ENCODE measurements around the gene TTC13. TPM values are rescaled to one million over a fixed set of nuclear protein-coding genes. Genes with fewer than 3 reads are reported as not detected.
A peak's percentile ranks its signal among the peaks of the same experiment; 100 is the strongest.

Gene TTC13
- total RNA-seq, 1 donor from 2014 or later: 23.8 TPM

GRCh38 chr1:230982696-230983095 lies 4.0 kb upstream of the TTC13 start:
- H3K9me3 Mint-ChIP-seq: no peaks in the 10 kb centered on the region
- no peak overlapping the region for H3K4me3 Mint-ChIP-seq
- H3K36me3 Mint-ChIP-seq (ENCODE audit: low read depth): peaks cover 8% of the 10 kb centered on the region
- H3K27ac Mint-ChIP-seq: no peak overlapping the region
- H3K27me3 Mint-ChIP-seq: no peaks in the 10 kb centered on the region
- DNase-seq: no peak
- H3K4me1 Mint-ChIP-seq: peaks cover 9% of the 10 kb centered on the region
- intact Hi-C loops (cut with micrococcal nuclease): no loop called here

GRCh38 chr1:230979952-230980351 lies 1.3 kb upstream of the TTC13 start:
- Mint-ChIP-seq H3K4me3 (no peak overlapping the region), H3K27me3 (no peaks in the 10 kb centered on the region), H3K4me1 (peaks cover 24% of the 10 kb centered on the region), H3K9me3 (no peaks in the 10 kb centered on the region), H3K27ac (peak overlapping the region; percentile 87), H3K36me3 (ENCODE audit: low read depth) (peaks cover 12% of the 10 kb centered on the region)
- intact Hi-C loops (cut with micrococcal nuclease): loop anchor here (1.0 to 10.0 kb wide), 7 partner anchors 63 to 1827 kb away; partner anchors contain the start of genes C1orf198, COG2, EXOC8 and MAP10
- DNase-seq: no peak

GRCh38 chr1:230979389-230979716 lies 692 bp upstream of the TTC13 start:
- Mint-ChIP-seq H3K27ac (peak overlapping the region; percentile 87), H3K4me1 (peaks cover 26% of the 10 kb centered on the region), H3K27me3 (no peaks in the 10 kb centered on the region), H3K9me3 (no peaks in the 10 kb centered on the region), H3K4me3 (no peak overlapping the region), H3K36me3 (ENCODE audit: low read depth) (peaks cover 12% of the 10 kb centered on the region)
- intact Hi-C loops (cut with micrococcal nuclease): loop anchor here (1.0 to 10.0 kb wide), 7 partner anchors 62 to 1828 kb away; partner anchors contain the start of genes C1orf198, COG2, EXOC8 and MAP10
- no peak for DNase-seq

GRCh38 chr1:230977761-230978490 lies 735 bp downstream of the TTC13 start:
- intact Hi-C loops (cut with micrococcal nuclease): loop anchor here (1.0 to 10.0 kb wide), 7 partner anchors 62 to 1829 kb away; partner anchors contain the start of genes EXOC8, FAM89A, MAP10 and SPRTN
- H3K4me3 Mint-ChIP-seq: peak overlapping the region; percentile 89
- DNase-seq: peak; percentile 80
- no peaks in the 10 kb centered on the region for H3K9me3 Mint-ChIP-seq
- peak overlapping the region; percentile 92 for H3K27ac Mint-ChIP-seq
- H3K36me3 Mint-ChIP-seq (ENCODE audit: low read depth): peaks cover 10% of the 10 kb centered on the region
- no peaks in the 10 kb centered on the region for H3K27me3 Mint-ChIP-seq
- peaks cover 37% of the 10 kb centered on the region for H3K4me1 Mint-ChIP-seq

GRCh38 chr1:230976825-230977747 lies 1.6 kb downstream of the TTC13 start:
- Mint-ChIP-seq H3K4me3 (peak overlapping the region; percentile 89), H3K27ac (peak overlapping the region; percentile 92), H3K36me3 (ENCODE audit: low read depth) (peaks cover 10% of the 10 kb centered on the region), H3K27me3 (no peaks in the 10 kb centered on the region), H3K4me1 (peaks cover 45% of the 10 kb centered on the region), H3K9me3 (no peaks in the 10 kb centered on the region)
- intact Hi-C loops (cut with micrococcal nuclease): loop anchor here (2.0 to 10.0 kb wide), 4 partner anchors 298 to 1830 kb away; partner anchors contain the start of genes EXOC8, MAP10, SPRTN and TAF5L
- DNase-seq: peak; percentile 79

- peaks cover 50% of the 10 kb centered on the region for H3K4me1 Mint-ChIP-seq
- H3K27ac Mint-ChIP-seq: no peak overlapping the region
- H3K27me3 Mint-ChIP-seq: no peaks in the 10 kb centered on the region
- peaks cover 10% of the 10 kb centered on the region for H3K36me3 Mint-ChIP-seq (ENCODE audit: low read depth)
- intact Hi-C loops (cut with micrococcal nuclease): loop anchor here (2.0 to 10.0 kb wide), 4 partner anchors 298 to 1831 kb away; partner anchors contain the start of genes EXOC8, MAP10, SPRTN and TAF5L
- H3K4me3 Mint-ChIP-seq: peak overlapping the region; percentile 89
- DNase-seq: no peak
- no peaks in the 10 kb centered on the region for H3K9me3 Mint-ChIP-seq
Measured at GRCh38 chr1:230976360-230976759, 2.3 kb downstream of the TTC13 start.

GRCh38 chr1:230975636-230976035 lies 3.0 kb downstream of the TTC13 start:
- Mint-ChIP-seq H3K9me3 (no peaks in the 10 kb centered on the region), H3K27ac (no peak overlapping the region), H3K36me3 (ENCODE audit: low read depth) (peaks cover 11% of the 10 kb centered on the region), H3K27me3 (no peaks in the 10 kb centered on the region), H3K4me3 (no peak overlapping the region), H3K4me1 (peaks cover 50% of the 10 kb centered on the region)
- intact Hi-C loops (cut with micrococcal nuclease): loop anchor here (2.0 to 10.0 kb wide), 4 partner anchors 299 to 1832 kb away; partner anchors contain the start of genes EXOC8, MAP10, SPRTN and TAF5L
- DNase-seq: no peak

- H3K27ac Mint-ChIP-seq: peak overlapping the region; percentile 61
- intact Hi-C loops (cut with micrococcal nuclease): loop anchor here (10.0 kb wide), 1 partner anchor 362 kb away; the partner anchor contains the start of genes EXOC8 and SPRTN
- DNase-seq: peak; percentile 89
- H3K36me3 Mint-ChIP-seq (ENCODE audit: low read depth): peaks cover 16% of the 10 kb centered on the region
- peak overlapping the region; percentile 55 for H3K4me3 Mint-ChIP-seq
- H3K9me3 Mint-ChIP-seq: no peaks in the 10 kb centered on the region
- no peaks in the 10 kb centered on the region for H3K27me3 Mint-ChIP-seq
- peaks cover 45% of the 10 kb centered on the region for H3K4me1 Mint-ChIP-seq
Measured at GRCh38 chr1:230972855-230973271, 5.8 kb downstream of the TTC13 start.

GRCh38 chr1:230971771-230972170 lies 6.9 kb downstream of the TTC13 start:
- no peak overlapping the region for H3K27ac Mint-ChIP-seq
- peaks cover 16% of the 10 kb centered on the region for H3K36me3 Mint-ChIP-seq (ENCODE audit: low read depth)
- peaks cover 39% of the 10 kb centered on the region for H3K4me1 Mint-ChIP-seq
- H3K27me3 Mint-ChIP-seq: no peaks in the 10 kb centered on the region
- no peak overlapping the region for H3K4me3 Mint-ChIP-seq
- DNase-seq: no peak
- intact Hi-C loops (cut with micrococcal nuclease): loop anchor here (10.0 kb wide), 1 partner anchor 363 kb away; the partner anchor contains the start of genes EXOC8 and SPRTN
- no peaks in the 10 kb centered on the region for H3K9me3 Mint-ChIP-seq

GRCh38 chr1:230970432-230970831 lies 8.2 kb downstream of the TTC13 start:
- H3K9me3 Mint-ChIP-seq: no peaks in the 10 kb centered on the region
- H3K4me1 Mint-ChIP-seq: peaks cover 30% of the 10 kb centered on the region
- no peaks in the 10 kb centered on the region for H3K27me3 Mint-ChIP-seq
- no peak overlapping the region for H3K27ac Mint-ChIP-seq
- H3K4me3 Mint-ChIP-seq: no peak overlapping the region
- no peak for DNase-seq
- intact Hi-C loops (cut with micrococcal nuclease): loop anchor here (10.0 kb wide), 1 partner anchor 364 kb away; the partner anchor contains the start of genes EXOC8 and SPRTN
- H3K36me3 Mint-ChIP-seq (ENCODE audit: low read depth): peaks cover 10% of the 10 kb centered on the region

- Mint-ChIP-seq H3K27ac (no peak overlapping the region), H3K36me3 (ENCODE audit: low read depth) (peaks cover 19% of the 10 kb centered on the region), H3K27me3 (no peaks in the 10 kb centered on the region), H3K4me1 (peaks cover 10% of the 10 kb centered on the region), H3K4me3 (no peak overlapping the region), H3K9me3 (no peaks in the 10 kb centered on the region)
- intact Hi-C loops (cut with micrococcal nuclease): no loop called here
- no peak for DNase-seq
Measured at GRCh38 chr1:230966358-230966873, 12.2 kb downstream of the TTC13 start.

GRCh38 chr1:230965535-230965934 lies 13.1 kb downstream of the TTC13 start:
- Mint-ChIP-seq H3K36me3 (ENCODE audit: low read depth) (peaks cover 25% of the 10 kb centered on the region), H3K27me3 (no peaks in the 10 kb centered on the region), H3K4me3 (no peak overlapping the region), H3K27ac (no peak overlapping the region), H3K9me3 (no peaks in the 10 kb centered on the region), H3K4me1 (peaks cover 10% of the 10 kb centered on the region)
- intact Hi-C loops (cut with micrococcal nuclease): no loop called here
- DNase-seq: no peak

GRCh38 chr1:230964896-230965295 lies 13.8 kb downstream of the TTC13 start:
- Mint-ChIP-seq H3K4me1 (peaks cover 10% of the 10 kb centered on the region), H3K36me3 (ENCODE audit: low read depth) (peaks cover 26% of the 10 kb centered on the region), H3K4me3 (no peak overlapping the region), H3K9me3 (no peaks in the 10 kb centered on the region), H3K27ac (no peak overlapping the region), H3K27me3 (no peaks in the 10 kb centered on the region)
- no peak for DNase-seq
- intact Hi-C loops (cut with micrococcal nuclease): no loop called here

Data from activated CD4-positive, alpha-beta T cell treated with anti-CD3 and anti-CD28 coated beads, Interleukin-2, amount 10 ng/mL, durations not matched to agents 24 days and 14 days (primary cell).